ENCODE data around the gene MYO18B.

MYO18B gene

DNA sequence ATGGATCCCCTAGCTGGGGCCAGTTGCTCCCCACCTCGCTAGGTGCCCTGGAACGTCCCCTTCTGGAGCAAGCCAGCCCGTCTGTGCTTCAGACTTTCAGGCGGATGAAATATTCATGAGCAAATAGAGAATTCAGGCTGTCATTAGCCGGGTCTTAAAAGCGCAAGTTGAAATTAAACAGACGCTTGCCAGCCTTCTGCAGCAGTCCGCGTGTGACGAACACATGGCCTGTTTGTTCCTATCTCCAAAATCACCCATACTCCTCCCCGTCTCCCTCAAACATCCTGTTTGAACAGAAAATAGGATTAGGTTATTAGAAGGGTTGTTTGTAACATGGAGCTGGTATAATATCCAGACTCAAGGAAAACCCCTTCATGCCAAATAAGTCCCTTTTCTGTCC, 38.7 kb downstream of the MYO18B start:
- DNase-seq, result no peak

DNA sequence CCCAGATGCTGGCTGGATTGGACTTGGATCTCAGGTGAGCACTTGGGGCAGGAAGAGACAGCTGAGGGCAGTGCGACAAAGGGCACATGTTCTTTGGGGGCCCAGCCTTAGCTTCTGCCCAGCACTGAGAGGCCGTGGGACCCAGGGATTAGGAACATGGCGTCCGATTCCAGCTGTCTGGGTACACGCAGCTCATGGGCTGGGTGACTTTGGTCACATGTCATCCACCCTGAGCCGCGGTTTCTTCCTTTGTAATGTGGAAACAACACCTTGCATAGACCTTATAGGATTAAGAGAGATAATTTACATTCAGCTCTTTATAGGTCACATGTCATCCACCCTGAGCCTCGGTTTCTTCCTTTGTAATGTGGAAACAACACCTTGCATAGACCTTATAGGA, 39.8 kb downstream of the MYO18B start:
- DNase-seq, result no peak

DNA sequence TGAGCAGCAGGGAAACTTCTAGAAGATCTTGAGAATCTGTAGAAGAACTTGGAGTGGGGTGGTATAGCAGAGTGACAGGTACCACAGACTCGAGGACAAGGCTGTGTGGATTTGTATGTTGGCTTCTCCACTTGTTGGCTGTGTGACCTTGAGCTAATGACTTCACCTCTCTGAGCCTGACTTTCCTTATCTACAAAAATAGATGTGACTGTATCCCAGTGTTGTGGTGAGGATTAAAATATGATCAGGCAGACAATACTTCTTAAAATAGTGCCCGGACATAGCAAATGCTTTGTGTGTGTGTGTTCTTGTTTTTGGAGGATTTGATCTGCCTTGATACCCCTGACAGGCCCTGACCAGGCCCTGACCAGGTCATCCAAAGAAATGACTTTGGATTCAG, 40.8 kb downstream of the MYO18B start:
- no peak for DNase-seq

DNA sequence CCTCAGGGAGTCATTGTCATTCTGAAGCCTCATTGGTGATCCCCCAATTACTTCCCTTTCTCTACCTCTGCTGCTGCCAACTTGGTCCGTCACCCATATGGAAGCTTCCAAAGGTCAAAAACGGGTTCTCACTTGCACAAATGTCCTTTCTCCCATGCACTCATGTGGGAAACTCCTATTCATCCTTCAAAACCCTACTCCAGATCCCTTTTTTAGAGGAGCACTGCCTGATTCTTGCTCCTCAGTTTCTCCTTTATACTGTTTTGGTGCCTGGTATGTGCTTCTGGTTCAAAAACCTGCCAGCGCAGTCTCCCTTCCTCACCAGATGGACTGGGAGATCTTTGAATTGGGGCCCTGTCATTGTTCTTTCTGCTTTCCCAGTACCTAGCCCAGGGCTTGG, 41.9 kb downstream of the MYO18B start:
- DNase-seq, result no peak

DNA sequence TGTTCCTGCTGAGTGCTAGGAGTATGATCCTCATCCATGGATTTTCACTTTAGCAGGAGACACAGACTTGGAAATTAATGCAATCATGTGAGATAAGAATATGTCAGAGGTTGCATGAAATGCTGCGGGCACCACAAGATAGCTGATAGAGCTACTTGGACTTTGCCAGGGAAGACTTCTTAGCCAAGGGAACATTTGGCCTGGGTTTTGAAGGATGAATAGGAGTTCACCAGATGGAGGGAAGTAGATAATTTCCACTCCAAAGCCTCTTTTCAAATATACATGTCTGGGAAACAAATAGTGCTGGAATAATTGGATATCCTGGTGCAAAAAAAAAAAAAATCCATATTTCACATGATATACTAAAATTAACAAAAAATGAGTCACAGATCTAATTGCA, 44.2 kb downstream of the MYO18B start:
- no peak for DNase-seq

DNA sequence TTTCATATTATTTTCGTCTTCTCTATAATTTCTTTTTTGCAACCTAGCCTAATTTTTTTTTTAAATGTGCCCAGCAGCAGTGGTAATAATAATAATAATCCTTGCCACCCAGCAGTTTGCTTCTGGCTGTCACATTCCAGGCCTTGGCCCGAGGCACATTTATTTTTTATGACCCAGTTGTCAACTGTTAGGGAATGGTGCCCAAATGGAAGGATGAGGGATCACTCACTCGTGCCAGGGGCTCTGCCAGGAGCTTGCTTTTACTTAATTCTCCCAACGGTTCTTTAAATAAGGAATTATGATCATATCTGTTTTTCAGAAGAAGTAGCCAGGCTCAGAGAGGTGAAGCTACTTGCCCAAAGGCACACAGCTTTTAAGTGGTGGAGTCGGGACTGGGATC, 49.6 kb downstream of the MYO18B start:
- no peak for DNase-seq

DNA sequence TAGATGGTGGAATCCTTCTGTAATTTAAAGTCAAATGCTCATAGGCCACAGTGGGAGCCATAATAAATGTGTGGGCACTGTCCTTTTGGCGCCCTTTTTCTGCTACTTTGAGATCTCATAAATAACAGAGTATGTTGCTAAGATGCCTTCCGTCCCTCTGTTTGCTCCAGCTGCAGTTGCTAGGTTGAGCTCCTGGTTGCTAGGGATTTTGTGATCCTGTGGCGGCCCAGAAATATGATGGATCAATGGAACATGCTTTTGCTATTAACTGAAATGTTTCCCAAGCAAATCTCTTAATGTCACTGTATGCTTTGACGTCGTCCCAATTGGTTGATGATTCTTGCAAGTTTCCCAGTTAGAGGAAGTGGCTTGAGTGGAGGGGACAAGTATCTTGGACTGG, 53.5 kb downstream of the MYO18B start:
- no peak for DNase-seq

DNA sequence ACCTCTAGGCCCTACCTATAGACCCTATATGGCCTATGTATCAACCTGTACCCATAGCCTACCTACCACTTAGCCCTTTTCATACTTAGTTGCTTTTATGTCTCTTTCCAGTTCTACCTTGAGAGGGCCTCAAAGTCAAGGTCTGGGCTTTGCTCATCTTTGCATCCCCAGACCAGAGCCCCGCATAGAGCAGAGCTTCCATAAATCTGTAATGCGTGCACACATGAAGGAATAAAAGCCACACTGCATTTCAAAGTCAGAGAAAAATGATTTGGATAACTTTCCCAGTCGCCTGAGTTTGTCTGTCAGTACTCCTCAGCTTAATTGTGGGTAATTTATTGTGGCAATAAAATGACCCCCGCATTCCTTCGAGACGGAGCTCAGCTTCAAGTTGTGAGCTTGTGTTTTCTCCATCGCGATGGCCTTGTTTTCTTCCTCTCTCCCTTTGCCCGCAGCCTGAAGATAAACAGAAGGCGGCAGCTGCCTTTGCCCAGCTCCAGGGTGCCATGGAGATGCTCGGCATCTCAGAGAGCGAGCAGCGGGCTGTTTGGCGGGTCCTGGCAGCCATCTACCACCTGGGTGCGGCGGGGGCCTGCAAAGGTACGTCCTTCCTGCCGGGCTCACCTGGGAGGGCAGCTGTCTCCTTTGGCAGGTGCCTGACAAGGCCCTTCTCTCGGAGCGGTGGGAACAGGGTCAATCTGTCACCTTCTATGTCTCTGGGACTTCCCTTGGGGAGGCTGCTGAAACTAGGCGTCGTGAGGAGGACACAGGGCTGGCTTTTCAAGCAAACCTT, 55.7 kb downstream of the MYO18B start:
- no peak for DNase-seq

DNA sequence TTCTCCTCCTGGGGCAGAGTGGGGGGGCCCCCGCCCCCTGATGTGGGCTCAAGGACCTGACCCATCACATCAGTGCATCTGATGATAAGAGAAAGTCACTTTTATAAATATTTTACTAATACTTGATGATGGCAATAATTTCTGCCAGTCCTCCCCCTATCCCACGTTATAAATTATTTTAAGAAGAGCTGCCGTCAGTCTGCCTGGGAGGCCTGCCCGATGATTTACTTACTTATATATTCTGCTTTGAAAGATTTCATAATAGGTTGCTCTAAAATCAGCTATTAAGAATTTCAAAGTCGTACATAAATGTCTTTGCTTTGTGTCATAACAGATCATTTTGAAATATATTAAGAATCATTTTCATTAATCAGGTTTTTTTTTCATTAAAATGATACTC, 58.8 kb downstream of the MYO18B start:
- DNase-seq, result no peak

DNA sequence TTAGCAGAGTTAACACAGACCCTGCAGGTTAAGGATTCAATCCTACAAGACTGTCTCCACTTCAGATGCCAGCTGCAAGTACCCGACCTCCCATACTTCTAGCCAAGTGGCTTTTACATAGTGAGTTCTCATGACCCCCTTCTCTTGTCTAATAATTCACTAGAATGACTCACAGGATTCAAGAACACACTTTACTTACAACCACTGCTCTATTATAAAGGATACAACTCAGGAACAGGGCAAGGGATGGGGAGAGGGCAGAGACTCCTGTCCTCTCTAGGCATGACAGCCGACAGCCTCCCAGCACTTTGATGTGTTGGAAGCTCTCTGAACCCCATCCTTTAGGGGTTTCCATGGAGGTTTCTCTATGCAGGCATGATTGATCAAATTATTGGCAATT, 60.0 kb downstream of the MYO18B start:
- no peak for DNase-seq

DNA sequence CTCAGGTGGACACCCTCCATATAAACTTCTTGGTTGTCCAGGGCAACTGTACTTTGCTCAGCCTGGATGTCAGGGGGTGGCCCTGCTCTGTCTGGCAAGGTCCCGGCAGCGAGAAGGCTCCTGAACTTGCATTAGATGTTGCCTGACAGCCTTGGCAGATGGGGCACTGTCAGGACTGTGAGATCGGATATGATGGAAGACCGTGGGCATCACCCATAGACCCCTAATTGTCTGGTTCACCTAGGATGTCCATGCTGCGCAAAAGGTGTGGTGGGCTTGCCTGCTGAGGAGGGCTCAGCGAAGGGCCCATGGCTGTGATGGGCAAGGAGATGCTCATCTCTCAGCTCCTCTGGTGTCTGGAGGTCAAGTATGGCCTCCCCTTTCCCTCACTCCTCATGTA, 62.7 kb downstream of the MYO18B start:
- DNase-seq, result no peak

DNA sequence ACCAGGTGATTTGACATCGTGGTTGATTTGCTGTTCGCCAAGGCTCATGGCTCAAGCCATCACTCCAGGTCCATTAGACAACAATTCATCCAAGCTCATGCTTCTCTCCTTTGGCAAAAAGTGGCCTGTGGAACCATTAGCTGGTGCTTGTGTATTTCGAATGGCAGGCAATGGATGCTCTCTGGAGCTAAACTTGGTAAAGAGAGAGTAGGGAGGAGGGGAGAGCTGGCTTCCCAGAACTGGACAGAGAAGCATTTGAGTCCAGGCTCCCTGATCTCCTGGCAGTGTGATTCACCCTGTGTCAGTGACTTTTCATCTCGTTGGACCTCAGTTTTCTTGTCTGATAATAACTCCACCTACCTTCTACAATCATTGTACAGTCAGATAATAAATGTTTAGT, 64.6 kb downstream of the MYO18B start:
- no peak for DNase-seq

DNA sequence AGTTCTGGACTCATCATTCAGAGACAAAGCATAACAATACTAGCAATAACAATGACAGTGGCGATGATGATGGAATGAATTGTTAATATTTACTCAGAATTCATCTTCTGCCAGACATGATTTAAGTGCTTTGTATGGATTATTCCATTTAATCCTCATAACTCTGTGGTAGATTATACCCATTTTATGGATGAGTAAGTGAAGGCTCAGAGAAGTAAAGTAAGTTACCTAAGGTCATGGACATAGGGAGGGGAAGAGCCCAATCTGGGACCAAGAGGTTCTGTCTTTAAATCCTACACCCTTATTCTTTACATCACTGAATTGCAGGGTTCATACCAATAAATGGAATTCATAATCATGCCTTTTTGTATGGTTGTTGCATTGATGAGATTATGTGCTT, 72.7 kb downstream of the MYO18B start:
- no peak for DNase-seq

DNA sequence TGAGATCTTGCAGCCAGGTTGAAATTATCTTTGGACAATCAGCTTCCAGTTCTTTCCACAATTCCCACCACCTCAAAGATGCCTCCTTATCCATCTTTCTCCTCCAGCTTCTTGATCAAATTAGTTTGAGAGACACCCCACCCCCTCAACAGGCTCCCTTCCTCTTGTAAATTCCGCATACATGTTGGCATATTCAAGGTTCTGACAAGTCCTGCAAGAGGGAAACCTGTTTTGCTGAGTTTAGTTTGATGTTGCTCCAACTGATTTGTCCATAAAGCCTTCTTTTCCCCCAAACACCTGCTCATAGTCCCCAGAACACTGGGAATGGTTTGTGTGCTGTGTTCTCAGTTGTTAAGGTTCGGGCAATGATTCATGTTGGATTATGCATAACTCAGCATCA, 73.6 kb downstream of the MYO18B start:
- no peak for DNase-seq

DNA sequence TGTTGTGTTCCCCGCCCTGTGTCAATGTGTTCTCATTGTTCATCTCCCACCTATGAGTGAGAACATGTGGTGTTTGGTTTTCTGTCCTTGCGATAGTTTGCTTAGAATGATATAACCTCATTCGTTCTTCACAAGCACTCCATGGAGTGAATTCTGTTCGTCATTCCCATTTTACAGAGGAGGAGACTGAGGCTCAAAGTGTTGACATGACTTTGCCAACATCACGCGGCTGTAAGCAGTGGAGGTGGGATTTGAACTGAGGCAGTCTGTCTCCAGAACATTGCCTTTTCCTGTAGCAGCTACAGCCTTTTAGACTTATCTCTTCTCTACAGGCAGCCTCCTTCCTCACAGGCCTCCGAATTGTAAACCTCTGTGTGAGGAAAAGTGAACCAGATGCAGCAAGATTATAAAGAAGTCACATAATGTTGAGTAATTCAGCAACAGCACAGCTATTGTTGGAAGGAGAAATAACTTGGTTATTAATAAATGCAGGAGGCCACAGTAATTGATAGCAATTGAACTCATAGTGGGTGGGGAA, 74.6 kb downstream of the MYO18B start:
- no peak for DNase-seq

DNA sequence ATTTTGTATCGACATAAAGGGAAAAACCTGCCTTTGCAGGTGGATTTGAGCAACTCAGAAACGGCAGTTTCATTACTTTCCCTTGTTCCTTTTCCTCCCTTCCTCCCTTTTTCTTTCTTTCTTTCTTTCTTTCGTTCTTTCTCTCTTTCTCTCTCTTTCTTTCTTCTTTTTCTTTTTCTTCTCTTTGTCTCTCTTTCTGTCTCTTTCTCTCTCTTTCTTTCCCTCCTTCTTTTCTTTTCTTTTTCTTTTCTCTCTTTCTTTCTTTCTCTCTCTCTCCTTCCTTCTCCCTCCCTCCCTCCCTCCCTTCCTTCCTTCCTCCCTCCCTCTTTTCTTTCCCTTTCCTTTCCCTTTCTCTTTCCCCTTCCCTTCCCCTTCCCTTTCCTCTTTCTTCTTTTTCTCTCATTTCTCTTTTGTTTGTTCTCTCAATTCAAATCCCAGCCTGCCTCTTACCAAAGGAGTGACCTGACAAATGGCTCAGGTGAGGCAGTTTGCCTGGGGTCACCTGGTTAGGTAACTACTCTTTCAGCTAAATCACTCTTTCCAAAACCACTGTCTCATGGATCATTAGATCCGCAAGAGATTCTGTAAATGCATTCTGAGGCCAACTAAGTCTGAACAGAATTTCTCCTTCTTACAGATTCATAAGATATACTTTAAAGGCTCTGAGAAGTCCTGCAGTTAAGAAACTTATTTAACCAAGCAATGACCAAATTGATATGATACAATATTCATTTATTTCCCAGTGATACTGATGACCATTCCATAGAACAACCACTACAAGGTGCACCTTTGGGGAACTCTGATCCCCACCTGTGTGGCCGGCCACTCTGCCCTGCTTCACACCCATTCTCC, 75.3 kb downstream of the MYO18B start:
- DNase-seq, result no peak

DNA sequence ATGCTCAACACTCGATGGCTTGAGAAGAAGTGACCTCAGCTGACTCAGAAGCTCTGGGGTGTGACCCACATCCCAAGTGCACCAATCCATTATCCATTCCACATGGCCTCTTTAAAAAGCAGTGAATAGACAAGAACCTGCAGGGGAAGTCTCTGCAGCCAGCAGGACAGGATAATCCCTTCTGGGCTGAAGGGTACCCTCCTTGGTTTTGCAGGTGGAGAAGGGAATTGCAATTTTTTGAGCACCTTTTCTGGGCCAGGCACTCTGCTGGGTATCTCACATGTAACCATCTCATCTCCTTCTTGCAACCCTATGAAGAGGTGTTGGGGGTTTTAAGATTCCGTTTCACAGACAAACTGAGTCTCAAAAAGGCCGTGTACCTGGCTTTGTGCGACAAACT, 76.6 kb downstream of the MYO18B start:
- DNase-seq, result no peak

DNA sequence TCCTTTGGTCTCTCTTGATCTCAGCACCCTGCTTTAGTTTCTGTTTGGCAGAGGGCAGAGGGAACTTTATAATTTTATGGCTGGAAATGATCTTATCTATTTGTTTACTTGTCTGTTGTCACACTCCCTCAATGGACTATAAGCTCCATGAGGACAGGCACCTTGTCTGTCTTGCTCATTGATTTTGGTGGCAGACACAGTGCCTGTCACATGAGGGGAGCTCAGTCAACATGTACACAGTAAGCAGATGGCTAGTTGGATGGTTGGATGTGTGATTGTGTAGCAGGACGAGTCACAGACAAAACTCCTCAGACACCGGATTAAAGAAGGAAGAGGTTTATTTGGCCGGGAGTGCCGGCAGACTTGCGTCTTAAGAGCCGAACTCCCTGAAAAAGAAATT, 80.4 kb downstream of the MYO18B start:
- DNase-seq, result no peak

DNA sequence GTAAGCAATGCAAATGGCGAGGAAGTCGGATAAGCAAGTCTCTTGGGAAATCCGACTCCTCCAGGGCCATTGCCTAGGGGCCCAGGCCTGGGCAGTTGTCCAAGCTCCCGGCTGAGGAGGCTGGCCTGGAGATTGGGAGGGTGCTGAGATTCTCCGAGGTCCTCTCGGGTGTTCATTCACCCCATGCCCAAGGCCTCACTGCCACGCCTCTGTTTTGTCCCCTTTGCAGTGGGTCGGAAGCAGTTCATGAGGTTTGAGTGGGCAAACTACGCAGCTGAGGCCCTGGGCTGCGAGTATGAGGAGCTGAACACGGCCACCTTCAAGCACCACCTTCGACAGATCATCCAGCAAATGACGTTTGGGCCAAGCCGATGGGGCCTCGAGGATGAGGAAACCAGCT, 81.3 kb downstream of the MYO18B start:
- no peak for DNase-seq

DNA sequence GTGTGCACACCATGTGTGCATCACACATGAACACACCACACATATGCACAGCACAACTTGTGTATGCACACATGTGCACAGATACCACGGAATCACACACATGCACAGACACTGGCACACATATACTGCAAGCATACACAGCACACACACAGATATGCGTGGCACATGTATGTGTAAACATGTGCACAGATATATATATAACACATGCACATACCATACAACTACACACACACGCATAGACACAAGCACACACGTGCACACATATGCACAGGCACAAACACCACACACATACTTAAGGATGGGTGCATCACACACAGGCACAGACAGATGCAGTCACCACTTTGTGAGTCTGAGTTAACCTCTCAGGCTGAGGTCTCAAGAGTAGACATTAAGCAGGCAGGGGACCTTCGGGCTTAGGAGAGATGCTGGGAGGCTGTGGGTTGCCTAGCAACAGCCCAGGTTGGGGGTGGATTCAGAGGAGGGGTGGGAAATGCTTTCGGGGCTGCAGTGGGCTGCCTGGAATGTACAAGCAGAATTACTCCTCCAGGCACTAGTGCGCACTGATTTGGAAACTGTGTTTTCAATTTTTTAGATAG, 82.9 kb downstream of the MYO18B start:
- DNase-seq, result no peak

DNA sequence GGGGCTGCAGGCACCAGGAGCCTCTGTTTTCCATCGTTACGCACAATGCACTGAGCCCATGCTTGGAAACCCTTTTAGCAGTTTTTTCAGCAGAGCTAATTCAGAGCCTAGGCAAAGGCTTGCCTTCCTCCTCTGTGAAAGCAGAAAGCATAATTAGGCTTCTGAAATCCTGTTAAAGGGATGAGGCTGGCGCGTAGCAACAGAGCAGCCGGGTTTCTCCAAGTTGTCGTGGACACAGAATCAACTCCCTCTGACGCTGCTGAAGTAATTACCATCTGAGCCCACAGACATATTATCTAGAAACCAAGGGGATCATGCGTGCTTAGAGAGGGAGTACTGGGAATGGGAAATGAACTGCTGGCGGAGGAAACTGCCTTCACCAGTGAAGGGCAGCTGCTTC, 85.4 kb downstream of the MYO18B start:
- DNase-seq, result no peak

DNA sequence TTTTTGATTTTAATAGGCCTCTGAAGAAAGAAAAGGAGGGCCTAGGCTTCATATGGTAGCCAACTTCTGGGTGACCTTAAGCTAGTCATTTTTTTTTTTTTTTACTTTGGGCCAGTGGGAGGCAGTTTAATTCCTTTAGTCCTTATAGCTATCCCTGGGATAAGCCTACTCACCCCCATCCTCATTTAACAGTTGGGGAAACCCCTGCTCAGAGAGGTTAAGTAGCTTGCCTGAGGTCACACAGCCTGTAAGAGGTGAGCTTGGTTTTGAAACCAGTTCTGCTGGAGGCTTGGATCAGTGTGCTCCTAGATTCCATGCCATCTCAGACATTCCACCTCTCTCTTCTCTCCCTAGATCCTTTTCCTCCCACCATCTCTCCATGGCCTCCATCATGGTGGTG, 86.4 kb downstream of the MYO18B start:
- no peak for DNase-seq

DNA sequence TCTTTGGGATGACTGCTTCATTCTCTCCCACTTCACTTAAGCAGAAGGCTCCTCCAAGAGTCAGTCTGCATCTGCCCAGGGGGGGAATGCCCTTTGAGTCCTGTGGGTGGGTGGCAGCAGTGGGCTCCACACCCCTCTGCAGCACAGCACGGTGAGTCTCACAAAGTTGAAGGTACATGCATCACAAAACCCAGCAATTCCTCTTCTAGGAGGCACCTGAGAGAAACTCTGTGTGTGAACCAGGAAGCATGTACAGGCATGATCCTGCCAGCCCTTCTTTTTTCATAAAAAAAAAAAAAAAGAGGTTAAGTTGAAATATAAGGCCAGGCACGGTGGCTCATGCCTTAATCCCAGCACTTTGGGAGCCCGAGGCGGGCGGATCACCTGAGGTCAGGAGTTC, 87.2 kb downstream of the MYO18B start:
- no peak for DNase-seq
